ENCODE data around the gene FBXL3. TPM values are rescaled to one million over a fixed set of nuclear protein-coding genes. Genes with fewer than 3 reads are reported as not detected.
"Not testable (repeated sequence)": the region's sequence is repeated elsewhere in the genome, so short reads cannot be mapped to it uniquely, and the experiment has no call there.

The FBXL3 gene
- total RNA-seq, 1 donor from 2014 or later = 18.0 TPM

- H3K27me3 Mint-ChIP-seq = peaks cover 9% of the 10 kb centered on the region
- H3K4me3 Mint-ChIP-seq (ENCODE audit: low read depth) = no peak overlapping the region
- no peak overlapping the region for H3K27ac Mint-ChIP-seq
- no peaks in the 10 kb centered on the region for H3K9me3 Mint-ChIP-seq (ENCODE audit: low read depth)
- TF ChIP-seq, protein P1, sequence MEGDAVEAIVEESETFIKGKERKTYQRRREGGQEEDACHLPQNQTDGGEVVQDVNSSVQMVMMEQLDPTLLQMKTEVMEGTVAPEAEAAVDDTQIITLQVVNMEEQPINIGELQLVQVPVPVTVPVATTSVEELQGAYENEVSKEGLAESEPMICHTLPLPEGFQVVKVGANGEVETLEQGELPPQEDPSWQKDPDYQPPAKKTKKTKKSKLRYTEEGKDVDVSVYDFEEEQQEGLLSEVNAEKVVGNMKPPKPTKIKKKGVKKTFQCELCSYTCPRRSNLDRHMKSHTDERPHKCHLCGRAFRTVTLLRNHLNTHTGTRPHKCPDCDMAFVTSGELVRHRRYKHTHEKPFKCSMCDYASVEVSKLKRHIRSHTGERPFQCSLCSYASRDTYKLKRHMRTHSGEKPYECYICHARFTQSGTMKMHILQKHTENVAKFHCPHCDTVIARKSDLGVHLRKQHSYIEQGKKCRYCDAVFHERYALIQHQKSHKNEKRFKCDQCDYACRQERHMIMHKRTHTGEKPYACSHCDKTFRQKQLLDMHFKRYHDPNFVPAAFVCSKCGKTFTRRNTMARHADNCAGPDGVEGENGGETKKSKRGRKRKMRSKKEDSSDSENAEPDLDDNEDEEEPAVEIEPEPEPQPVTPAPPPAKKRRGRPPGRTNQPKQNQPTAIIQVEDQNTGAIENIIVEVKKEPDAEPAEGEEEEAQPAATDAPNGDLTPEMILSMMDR (IDR thresholded peaks at IDR 0.05; ENCODE audit: unreplicated experiment) = no peak
- H3K4me1 Mint-ChIP-seq (ENCODE audit: low read depth) = peaks cover 20% of the 10 kb centered on the region
- DNase-seq (ENCODE audit: low spot score, unreplicated experiment) = no peak
- H3K36me3 Mint-ChIP-seq (ENCODE audit: insufficient read depth) = no peaks in the 10 kb centered on the region
These were observed 57.2 kb downstream of the FBXL3 start for GRCh38 chr13:76969488-76970365.

- Mint-ChIP-seq H3K27me3 (peaks cover 6% of the 10 kb centered on the region), H3K9me3 (ENCODE audit: low read depth) (no peaks in the 10 kb centered on the region), H3K4me1 (ENCODE audit: low read depth) (peaks cover 22% of the 10 kb centered on the region), H3K4me3 (ENCODE audit: low read depth) (no peak overlapping the region), H3K36me3 (ENCODE audit: insufficient read depth) (no peaks in the 10 kb centered on the region), H3K27ac (no peak overlapping the region)
- no peak for DNase-seq (ENCODE audit: low spot score, unreplicated experiment)
- TF ChIP-seq, protein P1 (IDR thresholded peaks at IDR 0.05; ENCODE audit: unreplicated experiment) = no peak
These were observed 58.9 kb downstream of the FBXL3 start for GRCh38 chr13:76968041-76968440.

DNA sequence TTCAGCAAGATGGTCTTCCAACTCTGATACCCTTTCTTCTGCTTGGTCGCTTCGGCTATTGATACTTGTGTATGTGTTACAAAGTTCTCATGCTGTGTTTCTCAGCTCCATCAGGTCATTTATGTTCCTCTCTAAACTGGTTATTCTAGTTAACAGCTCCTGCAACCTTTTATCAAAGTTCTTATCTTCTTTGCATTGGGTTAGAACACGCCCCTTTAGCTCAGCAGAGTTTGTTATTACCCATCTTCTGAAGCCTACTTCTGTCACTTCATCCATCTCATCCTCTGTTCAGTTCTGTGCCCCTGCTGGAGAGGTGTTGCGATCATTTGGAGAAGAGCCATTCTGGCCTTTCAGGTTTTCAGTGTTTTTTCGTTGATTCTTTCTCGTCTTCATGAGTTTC, 59.9 kb downstream of the FBXL3 start:
- peaks cover 5% of the 10 kb centered on the region for H3K9me3 Mint-ChIP-seq (ENCODE audit: low read depth)
- H3K4me1 Mint-ChIP-seq (ENCODE audit: low read depth) = peaks cover 21% of the 10 kb centered on the region
- no peaks in the 10 kb centered on the region for H3K36me3 Mint-ChIP-seq (ENCODE audit: insufficient read depth)
- no peak overlapping the region for H3K4me3 Mint-ChIP-seq (ENCODE audit: low read depth)
- no peak overlapping the region for H3K27ac Mint-ChIP-seq
- TF ChIP-seq, protein P1 (IDR thresholded peaks at IDR 0.05; ENCODE audit: unreplicated experiment) = no peak
- no peak for DNase-seq (ENCODE audit: low spot score, unreplicated experiment)
- peaks cover 3% of the 10 kb centered on the region for H3K27me3 Mint-ChIP-seq

DNA sequence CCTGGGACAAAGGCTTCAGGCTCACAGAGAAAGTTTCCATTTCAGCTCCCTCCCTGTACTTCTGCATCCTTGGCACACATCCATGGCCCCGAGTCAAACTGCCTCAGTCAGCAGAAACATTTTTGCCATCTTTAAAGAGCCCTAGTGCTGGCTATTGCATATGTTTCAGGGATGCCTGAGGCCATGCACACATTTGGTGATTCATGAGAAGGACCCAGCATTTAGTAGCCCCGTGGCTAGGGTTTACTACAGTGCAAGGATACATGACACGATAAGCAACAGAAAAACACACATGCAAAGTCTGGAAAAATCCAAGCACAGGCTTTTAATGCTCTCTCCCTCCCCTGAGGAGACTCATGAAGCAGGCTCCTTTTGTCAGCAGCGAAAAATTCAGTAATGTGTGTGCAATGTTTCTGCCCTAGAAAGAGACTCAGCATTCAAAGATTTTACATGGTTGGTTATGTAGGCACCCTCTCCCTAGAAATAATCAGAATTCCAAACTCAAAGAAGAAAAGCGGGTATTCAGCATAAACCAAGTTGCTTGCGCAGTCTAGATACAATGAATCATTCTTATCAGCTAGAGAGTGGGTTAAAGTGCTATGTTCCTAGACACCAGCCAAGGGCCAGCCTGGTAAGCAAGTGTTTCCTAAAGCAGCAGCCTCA, 61.1 kb downstream of the FBXL3 start:
- H3K36me3 Mint-ChIP-seq (ENCODE audit: insufficient read depth) = no peaks in the 10 kb centered on the region
- H3K4me3 Mint-ChIP-seq (ENCODE audit: low read depth) = no peak overlapping the region
- H3K4me1 Mint-ChIP-seq (ENCODE audit: low read depth) = peaks cover 20% of the 10 kb centered on the region
- no peak overlapping the region for H3K27ac Mint-ChIP-seq
- peaks cover 6% of the 10 kb centered on the region for H3K9me3 Mint-ChIP-seq (ENCODE audit: low read depth)
- TF ChIP-seq, protein P1 (IDR thresholded peaks at IDR 0.05; ENCODE audit: unreplicated experiment) = no peak
- no peak for DNase-seq (ENCODE audit: low spot score, unreplicated experiment)
- H3K27me3 Mint-ChIP-seq = peaks cover 3% of the 10 kb centered on the region

GRCh38 chr13:76959734-76960133, 67.2 kb downstream of the FBXL3 start:
- not testable (repeated sequence) for H3K36me3 Mint-ChIP-seq (ENCODE audit: insufficient read depth); DNase-seq (ENCODE audit: low spot score, unreplicated experiment); H3K27me3 Mint-ChIP-seq; H3K4me3 Mint-ChIP-seq (ENCODE audit: low read depth); H3K27ac Mint-ChIP-seq; H3K4me1 Mint-ChIP-seq (ENCODE audit: low read depth)
- H3K9me3 Mint-ChIP-seq (ENCODE audit: low read depth) = peaks cover 21% of the 10 kb centered on the region

All from progenitor cell of endocrine pancreas (in vitro differentiated cells).